Heart left ventricle (tissue), 16 donors: Measurements from ENCODE around the gene MOSPD3. TPM values are rescaled to one million over a fixed set of nuclear protein-coding genes. Genes with fewer than 3 reads are reported as not detected.
A peak's percentile ranks its signal among the peaks of the same experiment; 100 is the strongest.

ENCODE experiments used
- ATAC-seq, 4 donors: fragments of 200-7000 bp; cut with Tn5 transposase; one replicate each; pipeline ENCODE4 v1.9.1; 2020 to 2022; ENCODE audit warnings: moderate library complexity in 4 of 4, mild to moderate bottlenecking in 3 of 4, moderate number of reproducible peaks in 1 of 4
- DNase-seq, 5 donors: peaks; one replicate each; pipeline ENCODE4 v3.0.0-alpha.2; 2020
- H3K27ac ChIP-seq, 12 donors: fragments of 200-600 bp; sonication (generic) in 4 of 12; one replicate each; pipeline versions ENCODE4 v1.5.0 to v1.8.0; 2016 to 2022; ENCODE audit warnings: mild to moderate bottlenecking in 2 of 12
- H3K27me3 ChIP-seq, 9 donors: fragments of 200-600 bp; sonication (generic) in 2 of 9; one replicate each; pipeline versions ENCODE4 v1.5.1 to v1.8.0; 2016 to 2022; ENCODE audit warnings: mild to moderate bottlenecking in 3 of 9
- H3K36me3 ChIP-seq, 9 donors: fragments of 200-600 bp; sonication (generic) in 2 of 9; one replicate each; pipeline versions ENCODE4 v1.5.0 to v1.8.0; 2018 to 2022; ENCODE audit warnings: mild to moderate bottlenecking in 2 of 9
- H3K4me1 ChIP-seq, 12 donors: fragments of 200-600 bp; sonication (generic) in 4 of 12; one replicate each; pipeline versions ENCODE4 v1.5.0 to v1.8.0; 2016 to 2022; ENCODE audit warnings: mild to moderate bottlenecking in 3 of 12
- H3K4me3 ChIP-seq, 12 donors: fragments of 200-600 bp; sonication (generic) in 4 of 12; one replicate each; pipeline versions ENCODE4 v1.5.0 to v1.8.0; 2017 to 2022; ENCODE audit warnings: mild to moderate bottlenecking in 9 of 12, moderate library complexity in 4 of 12
- H3K9me3 ChIP-seq, 12 donors: fragments of 200-600 bp; sonication (generic) in 4 of 12; one replicate each; pipeline versions ENCODE4 v1.5.0 to v1.8.0; 2016 to 2022; ENCODE audit warnings: mild to moderate bottlenecking in 1 of 12
- POLR2A ChIP-seq, 2 donors: fragments of 450-650 bp; IDR thresholded peaks; one replicate each; pipeline ENCODE4 v1.6.1; 2017; ENCODE audit warnings: antibody characterized with exemption in 2 of 2, mild to moderate bottlenecking in 2 of 2, moderate library complexity in 2 of 2
- WGBS, 4 donors: extraction: QIAGEN DNeasy Blood & Tissue Kit in 2 of 4; methylation state at CpG; one replicate each; pipeline versions ENCODE4 v1.1.5 to v1.1.7; 2013 to 2018; 5-methylcytosine and 5-hydroxymethylcytosine counted together
- intact Hi-C, 10 donors: fragments of 100-400 bp; cut with DNase I; formaldehyde crosslinking; loops; one replicate each; pipeline versions ENCODE4 v1.11.1 to v1.14.2; 2022
- polyA plus RNA-seq, 2 donors: library from polyadenylated mRNA; stranded (reverse); fragments of 200-250 nt; gene quantifications; one replicate each; pipeline ENCODE4 v1.2.3, GENCODE V29; 2013
- total RNA-seq, 9 donors: library from RNA; depleted of rRNA in 2 of 9; stranded (reverse); fragments of >200 nt in 2 of 9; fragmentation: NEBNext Ultra II Directional in 3 of 9; extraction: Animal tissue kit (Norgen Biotek cat#: 25700) in 3 of 9; gene quantifications; one replicate each; pipeline versions ENCODE4 v1.1.0 to v1.2.4, GENCODE V29; 2016 to 2023
- TF ChIP-seq, protein P1 (sequence below), 12 donors: fragments of 200-600 bp; sonication (generic) in 4 of 12; IDR thresholded peaks; one replicate each; pipeline versions ENCODE4 v1.5.0 to v1.8.0; 2018 to 2022; ENCODE audit warnings: antibody characterized with exemption in 12 of 12, mild to moderate bottlenecking in 5 of 12
- donor health status: ischemic (EF 13 %, LVEDD 7.1; RV severe dilation, severe dysfunction).
- donor health status: healthy with polysubstance abuse.
- donor health status: DM: no; HTN: yes; CAD: no.
- donor health status: DM: no; HTN: no; CAD: no.
- donor health status: ischemic (EF 25% LVEDD 6.9; RV normal size, moderate dysfunction).
- donor health status: ischemic (EF 25% LVEDD 5.7; RV mildly dilated, moderate dysfunction).
- donor health status: healthy.
- donor health status: DM: yes; HTN: yes; CAD: no.
- donor health status: ischemic (EF 35%, LVEDD 5.7; RV mildly dilated, moderate dysfunction).
- donor health status: nonischemic (EF 11% LVEDD 7.7; RV severe dilation, severe dysfunction).
- donor health status: DM: yes; HTN: yes; CAD: no.
- donor health status: PGD.
- donor health status: ischemic (EF 29% LVEDD 5.4; RV normal size, mild dysfunction).
- donor health status: nonischemic (EF 23%, LVEDD 6.1; RV moderate dilation, normal function).

MOSPD3 gene
- total and polyA plus RNA-seq, 11 donors = 6.7 to 13.8 (median 10.4) TPM

DNA sequence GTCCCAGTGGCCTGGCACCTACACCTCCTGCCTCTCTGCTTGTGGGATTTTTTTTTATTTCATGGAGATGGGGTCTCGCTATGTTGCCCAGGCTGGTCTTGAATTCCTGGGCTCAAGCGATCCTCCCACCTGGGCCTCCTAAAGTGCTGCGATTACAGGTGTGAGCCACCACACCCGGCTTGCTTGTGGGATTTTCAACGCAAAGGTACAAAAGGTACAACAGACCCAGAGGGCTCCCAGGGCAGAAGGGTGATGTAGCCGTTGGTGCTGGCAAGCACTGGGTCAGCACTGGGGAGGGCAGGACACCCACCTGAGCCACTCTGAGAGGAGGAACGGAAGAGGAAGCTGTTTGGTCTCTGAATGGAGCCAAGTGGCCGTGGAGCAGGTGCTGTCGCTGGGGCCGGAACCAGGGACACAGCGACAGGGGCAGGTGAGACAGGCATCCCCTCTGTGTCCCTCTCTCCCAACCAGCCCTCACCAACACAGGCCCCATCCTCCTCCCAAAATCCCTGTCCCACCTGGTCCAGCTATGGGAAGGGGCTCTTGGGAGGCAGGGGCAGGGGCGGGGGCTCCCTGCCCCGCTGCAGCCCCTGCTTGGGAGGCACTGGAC, 35.9 kb upstream of the MOSPD3 start:
- DNase-seq (peak in 2 of 5 donors; percentile 8 to 47), ATAC-seq (no peak)
- H3K4me3 ChIP-seq = no peak overlapping the region
- 93 to 96% (median 95%) methylated on average over 8 to 13 of the region's 13 CpGs for WGBS, 4 donors
- H3K27ac ChIP-seq = no peak overlapping the region
- H3K9me3 ChIP-seq = no peaks in the 10 kb centered on the region
- H3K4me1 ChIP-seq = no peaks in the 10 kb centered on the region
- H3K27me3 ChIP-seq = no peaks in the 10 kb centered on the region
- peaks cover 5 to 79% (median 73%) of the 10 kb centered on the region in 9 donors for H3K36me3 ChIP-seq
- TF ChIP-seq, protein P1, sequence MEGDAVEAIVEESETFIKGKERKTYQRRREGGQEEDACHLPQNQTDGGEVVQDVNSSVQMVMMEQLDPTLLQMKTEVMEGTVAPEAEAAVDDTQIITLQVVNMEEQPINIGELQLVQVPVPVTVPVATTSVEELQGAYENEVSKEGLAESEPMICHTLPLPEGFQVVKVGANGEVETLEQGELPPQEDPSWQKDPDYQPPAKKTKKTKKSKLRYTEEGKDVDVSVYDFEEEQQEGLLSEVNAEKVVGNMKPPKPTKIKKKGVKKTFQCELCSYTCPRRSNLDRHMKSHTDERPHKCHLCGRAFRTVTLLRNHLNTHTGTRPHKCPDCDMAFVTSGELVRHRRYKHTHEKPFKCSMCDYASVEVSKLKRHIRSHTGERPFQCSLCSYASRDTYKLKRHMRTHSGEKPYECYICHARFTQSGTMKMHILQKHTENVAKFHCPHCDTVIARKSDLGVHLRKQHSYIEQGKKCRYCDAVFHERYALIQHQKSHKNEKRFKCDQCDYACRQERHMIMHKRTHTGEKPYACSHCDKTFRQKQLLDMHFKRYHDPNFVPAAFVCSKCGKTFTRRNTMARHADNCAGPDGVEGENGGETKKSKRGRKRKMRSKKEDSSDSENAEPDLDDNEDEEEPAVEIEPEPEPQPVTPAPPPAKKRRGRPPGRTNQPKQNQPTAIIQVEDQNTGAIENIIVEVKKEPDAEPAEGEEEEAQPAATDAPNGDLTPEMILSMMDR (IDR thresholded peaks at IDR 0.05) = no peak
- no peak for TF ChIP-seq POLR2A (IDR thresholded peaks at IDR 0.05)
- intact Hi-C loops = no loop called here

DNA sequence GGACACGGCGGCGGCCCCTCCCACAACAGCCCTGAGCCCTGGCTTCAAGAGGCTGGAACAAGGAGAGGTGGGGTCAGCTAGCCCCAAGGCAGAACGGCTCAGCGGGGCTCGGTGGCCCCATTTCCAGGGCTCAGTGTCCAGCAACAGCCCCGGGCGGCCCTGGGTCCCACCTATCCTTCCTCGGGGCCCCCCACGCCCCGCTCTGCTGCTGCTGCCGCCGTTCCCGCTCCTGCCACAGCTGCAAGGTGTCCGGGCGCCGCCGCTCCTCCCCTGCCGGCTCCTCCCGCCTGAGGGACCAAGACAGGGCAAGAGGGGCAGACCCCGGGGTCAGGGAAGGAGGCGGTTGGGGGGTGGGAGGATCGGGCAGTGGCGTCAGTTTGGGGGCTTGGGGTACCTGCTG, 35.2 kb upstream of the MOSPD3 start:
- ATAC-seq = no peak
- WGBS, 4 donors = 93 to 95% (median 93%) methylated on average over 15 to 24 of the region's 24 CpGs
- TF ChIP-seq, protein P1 (IDR thresholded peaks at IDR 0.05) = no peak
- no peak for TF ChIP-seq POLR2A (IDR thresholded peaks at IDR 0.05)
- no peak overlapping the region for H3K4me3 ChIP-seq
- no peaks in the 10 kb centered on the region for H3K27me3 ChIP-seq
- peaks cover 0 to 3% (median 0%) of the 10 kb centered on the region in 12 donors for H3K4me1 ChIP-seq
- DNase-seq = peak in 2 of 5 donors; percentile 18 to 54
- peaks cover 5 to 85% (median 79%) of the 10 kb centered on the region in 9 donors for H3K36me3 ChIP-seq
- intact Hi-C loops = no loop called here
- H3K27ac ChIP-seq = no peak overlapping the region
- no peaks in the 10 kb centered on the region for H3K9me3 ChIP-seq

DNA sequence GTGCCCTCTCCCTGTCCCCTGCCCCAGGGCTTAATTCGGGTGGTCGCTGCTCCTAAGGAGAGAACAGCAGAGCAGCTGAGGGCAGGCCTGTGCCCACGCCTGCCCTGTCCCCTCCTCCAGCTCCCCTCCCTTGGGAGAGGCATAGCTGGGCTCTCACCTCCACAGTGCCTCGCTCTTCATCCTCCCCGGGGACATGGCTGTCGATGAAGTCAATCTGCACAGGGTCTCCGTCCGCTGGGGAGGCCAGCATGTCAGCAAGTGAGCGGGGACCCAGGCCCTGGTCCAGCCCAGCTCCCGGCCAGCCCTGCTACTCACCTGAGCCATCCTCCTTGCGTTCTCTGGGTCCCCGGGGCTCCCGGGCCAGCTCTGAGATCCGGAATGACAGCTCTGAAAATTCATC, 34.8 kb upstream of the MOSPD3 start:
- no peaks in the 10 kb centered on the region for H3K27me3 ChIP-seq
- intact Hi-C loops = no loop called here
- DNase-seq = peak in 3 of 5 donors; percentile 18 to 48 (median 26)
- H3K36me3 ChIP-seq = peaks cover 5 to 89% (median 82%) of the 10 kb centered on the region in 9 donors
- H3K9me3 ChIP-seq = no peaks in the 10 kb centered on the region
- TF ChIP-seq POLR2A (IDR thresholded peaks at IDR 0.05) = no peak
- TF ChIP-seq, protein P1 (IDR thresholded peaks at IDR 0.05) = no peak
- H3K4me3 ChIP-seq = no peak overlapping the region
- peaks cover 0 to 7% (median 3%) of the 10 kb centered on the region in 12 donors for H3K4me1 ChIP-seq
- ATAC-seq = no peak
- 86 to 92% (median 91%) methylated on average over 12 to 14 of the region's 14 CpGs for WGBS, 4 donors
- H3K27ac ChIP-seq = no peak overlapping the region

DNA sequence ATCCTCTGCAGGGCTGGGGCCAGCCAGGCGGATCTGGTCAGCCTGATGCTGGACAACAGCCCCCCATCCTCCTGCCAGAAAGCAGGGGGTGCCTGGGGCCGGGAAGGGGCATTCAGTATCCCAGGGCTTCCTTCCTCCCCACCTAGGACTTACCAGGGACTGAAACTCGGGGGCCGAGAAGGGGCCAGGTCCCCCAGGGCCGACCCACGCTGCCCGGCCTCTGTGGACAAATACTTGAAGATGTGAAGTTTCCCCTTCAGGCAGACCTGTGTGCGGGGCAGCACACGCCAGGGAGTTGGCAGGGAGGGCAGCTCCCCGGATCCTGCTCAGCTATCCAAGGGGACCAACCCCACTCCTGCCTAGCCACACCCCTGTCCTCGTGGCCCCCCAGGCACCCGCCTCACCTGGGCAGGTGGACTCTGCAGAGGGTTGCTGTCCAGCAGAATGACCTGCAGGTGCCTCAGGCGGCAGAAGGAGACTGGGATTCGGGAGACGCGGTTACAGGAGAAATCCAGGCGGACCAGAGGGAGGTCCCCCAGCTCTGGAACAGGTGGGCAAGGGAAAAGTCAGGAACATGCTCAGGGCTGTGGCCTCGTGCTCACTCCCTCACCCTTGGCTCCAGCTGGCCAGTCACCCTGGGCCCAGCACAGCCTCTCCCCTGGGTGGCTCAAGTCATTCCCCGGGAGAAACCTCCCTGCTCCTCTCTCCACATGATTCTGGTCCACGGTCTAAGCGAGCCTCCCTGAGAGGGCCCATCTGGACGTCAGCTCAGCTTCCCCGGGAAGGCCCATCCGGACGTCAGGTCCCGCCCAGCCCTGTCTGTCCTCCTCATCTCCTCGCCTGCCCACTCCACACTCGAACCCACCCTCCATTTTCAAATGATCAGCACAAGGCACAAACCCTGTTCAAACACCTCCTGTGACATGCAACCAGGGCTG, 33.8 kb upstream of the MOSPD3 start:
- Histone ChIP-seq H3K27ac (no peak overlapping the region), H3K27me3 (no peaks in the 10 kb centered on the region), H3K9me3 (no peaks in the 10 kb centered on the region), H3K4me3 (no peak overlapping the region), H3K4me1 (peaks cover 0 to 17% (median 13%) of the 10 kb centered on the region in 12 donors), H3K36me3 (peaks cover 5 to 91% (median 84%) of the 10 kb centered on the region in 9 donors)
- ATAC-seq (no peak), DNase-seq (peak in 2 of 5 donors; percentile 12 to 54)
- intact Hi-C loops = no loop called here
- WGBS, 4 donors = 93 to 96% (median 94%) methylated on average over 26 to 28 of the region's 28 CpGs
- TF ChIP-seq, protein P1 (IDR thresholded peaks at IDR 0.05) = no peak
- TF ChIP-seq POLR2A (IDR thresholded peaks at IDR 0.05) = no peak
